ENCODE data around the gene ALCAM. TPM values are rescaled to one million over a fixed set of nuclear protein-coding genes. Genes with fewer than 3 reads are reported as not detected.
A peak's percentile ranks its signal among the peaks of the same experiment; 100 is the strongest.

Gene ALCAM
- total RNA-seq (23.8 and 25.5 TPM in 2 replicates), polyA plus RNA-seq (6.2 and 6.8 TPM in 2 replicates), polyA minus RNA-seq (20.6 and 21.5 TPM in 2 replicates)
- total RNA-seq (2013), result 31.8 TPM

- under 1% methylated on average over 42 of the region's 48 CpGs for WGBS (ENCODE audit: insufficient coverage)
- no peaks in the 10 kb centered on the region for H3K9me3 Mint-ChIP-seq (ENCODE audit: insufficient read depth)
- CTCF ChIA-PET, result interaction anchor here (2.4 to 2.8 kb wide), 2 partner anchors 11 to 1093 kb away, joined by 6 to 10 read pairs; no protein-coding TSS in a partner anchor
- H3K4me1 Mint-ChIP-seq, result peaks cover 32% of the 10 kb centered on the region
- ATAC-seq (ENCODE audit: low read depth) (peak; percentile 61), DNase-seq (peak; percentile 88)
- Histone ChIP-seq H3K36me3 (replicated peaks in 1 of 2; ENCODE audit: control extremely low read depth in 1 of 2, control insufficient read depth in 1 of 2, extremely low read depth in 1 of 2, insufficient read depth in 2 of 2, low read length in 1 of 2) (no peaks in the 10 kb centered on the region), H3K27me3 (replicated peaks in 1 of 4; ENCODE audit: control extremely low read depth in 1 of 4, control insufficient read depth in 3 of 4, insufficient read depth in 4 of 4, low read length in 3 of 4) (peaks cover 0 to 5% (median 0%) of the 10 kb centered on the region in 4 experiments), H3K27ac (ENCODE audit: low read length in 2 of 2) (peak within 1 kb of the TSS; percentile 98), H3K4me2 (replicated peaks; ENCODE audit: low read depth, low read length, poor library complexity, severe bottlenecking) (peak within 1 kb of the TSS; percentile 90), H3K9ac (ENCODE audit: low read length) (peak within 1 kb of the TSS; percentile 95), H2AFZ (ENCODE audit: insufficient read depth, low read depth, low read length, poor library complexity, severe bottlenecking) (peak within 1 kb of the TSS; percentile 85), H3K9me3 (ENCODE audit: control extremely low read depth in 1 of 3, control insufficient read depth in 2 of 3, insufficient read depth in 1 of 3, low read length in 2 of 3) (no peaks in the 10 kb centered on the region), H3K4me1 (ENCODE audit: control insufficient read depth in 2 of 2, insufficient read depth in 2 of 2, low read length in 2 of 2) (peaks cover 14 to 17% of the 10 kb centered on the region in 2 donors), H3K79me2 (ENCODE audit: control insufficient read depth, insufficient read depth, low read length) (peaks cover 8% of the 10 kb centered on the region), H3K4me3 (ENCODE audit: control extremely low read depth in 1 of 5, extremely low read depth in 1 of 5, insufficient read depth in 1 of 5, low read depth in 2 of 5, low read length in 4 of 5) (peak within 1 kb of the TSS; percentile 78 to 91 (median 88)), H4K20me1 (ENCODE audit: control insufficient read depth, insufficient read depth, low read length, poor library complexity, severe bottlenecking) (no peaks in the 10 kb centered on the region)
- POLR2A ChIA-PET, result no interaction called here
- TF ChIP-seq EZH2 (IDR thresholded peaks at IDR 0.05; ENCODE audit: borderline replicate concordance, insufficient read depth, low read depth, low read length, poor library complexity, severe bottlenecking) (no peak), CTCF (IDR thresholded peaks at IDR 0.05) (peak; percentile 1)
- intact Hi-C loops (cut with micrococcal nuclease), result loop anchor here (2.0 to 10.0 kb wide), 4 partner anchors 152 to 888 kb away; no protein-coding TSS in a partner anchor
- H3K4me3 Mint-ChIP-seq, result peak within 1 kb of the TSS; percentile 99
- no peaks in the 10 kb centered on the region for H3K27me3 Mint-ChIP-seq
- peak within 1 kb of the TSS; percentile 100 for H3K27ac Mint-ChIP-seq
Observed at GRCh38 chr3:105366326-105367062, at the start of gene ALCAM. Gene ALCAM, plus strand, starts transcription at chr3:105366909.

DNA sequence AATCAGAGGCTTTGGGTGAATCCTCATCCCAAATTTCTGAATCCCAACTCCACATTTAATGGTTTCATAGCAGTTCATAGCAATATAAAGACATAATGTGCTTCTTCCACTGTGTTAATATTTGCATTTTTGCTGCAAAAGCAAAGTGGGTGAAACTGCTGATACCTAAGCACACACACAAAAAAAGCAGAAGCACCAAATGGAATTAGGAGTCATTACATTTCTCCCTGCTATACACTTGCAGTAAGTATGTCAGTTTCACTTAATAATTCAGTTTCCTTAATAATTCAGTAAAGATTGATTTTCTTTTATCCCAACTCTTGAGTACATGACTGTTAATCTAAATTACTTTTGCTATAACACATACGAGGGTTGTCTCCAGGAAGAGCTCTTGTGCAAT is 48.9 kb upstream of the ALCAM start:
- Histone ChIP-seq H3K27me3 (replicated peaks in 1 of 4; ENCODE audit: control extremely low read depth in 1 of 4, control insufficient read depth in 3 of 4, insufficient read depth in 4 of 4, low read length in 3 of 4) (no peaks in the 10 kb centered on the region), H3K4me3 (ENCODE audit: control extremely low read depth in 1 of 5, extremely low read depth in 1 of 5, insufficient read depth in 1 of 5, low read depth in 2 of 5, low read length in 4 of 5) (no peak overlapping the region), H3K27ac (ENCODE audit: low read length in 2 of 2) (no peak overlapping the region), H3K79me2 (ENCODE audit: control insufficient read depth, insufficient read depth, low read length) (no peaks in the 10 kb centered on the region), H3K4me1 (ENCODE audit: control insufficient read depth in 2 of 2, insufficient read depth in 2 of 2, low read length in 2 of 2) (no peaks in the 10 kb centered on the region), H3K36me3 (replicated peaks in 1 of 2; ENCODE audit: control extremely low read depth in 1 of 2, control insufficient read depth in 1 of 2, extremely low read depth in 1 of 2, insufficient read depth in 2 of 2, low read length in 1 of 2) (no peaks in the 10 kb centered on the region), H4K20me1 (ENCODE audit: control insufficient read depth, insufficient read depth, low read length, poor library complexity, severe bottlenecking) (no peaks in the 10 kb centered on the region), H2AFZ (ENCODE audit: insufficient read depth, low read depth, low read length, poor library complexity, severe bottlenecking) (no peak overlapping the region), H3K9me3 (ENCODE audit: control extremely low read depth in 1 of 3, control insufficient read depth in 2 of 3, insufficient read depth in 1 of 3, low read length in 2 of 3) (no peaks in the 10 kb centered on the region), H3K9ac (ENCODE audit: low read length) (no peak overlapping the region), H3K4me2 (replicated peaks; ENCODE audit: low read depth, low read length, poor library complexity, severe bottlenecking) (no peak overlapping the region)
- ChIA-PET CTCF (no interaction called here), POLR2A (no interaction called here)
- WGBS (ENCODE audit: insufficient coverage), result no CpG with 5 or more reads among the region's 1 CpG
- no peaks in the 10 kb centered on the region for H3K27me3 Mint-ChIP-seq
- DNase-seq, result no peak
- TF ChIP-seq EZH2 (IDR thresholded peaks at IDR 0.05; ENCODE audit: borderline replicate concordance, insufficient read depth, low read depth, low read length, poor library complexity, severe bottlenecking), result no peak
- TF ChIP-seq CTCF (IDR thresholded peaks at IDR 0.05), result no peak
- ATAC-seq (ENCODE audit: low read depth), result no peak
- H3K4me3 Mint-ChIP-seq, result no peak overlapping the region
- H3K27ac Mint-ChIP-seq, result no peak overlapping the region
- intact Hi-C loops (cut with micrococcal nuclease), result no loop called here
- H3K9me3 Mint-ChIP-seq (ENCODE audit: insufficient read depth), result no peaks in the 10 kb centered on the region
- H3K4me1 Mint-ChIP-seq, result no peaks in the 10 kb centered on the region

All from B cell (primary cell).